Lung (tissue), 16 donors: ENCODE data around the gene FCGR3B. TPM values are rescaled to one million over a fixed set of nuclear protein-coding genes. Genes with fewer than 3 reads are reported as not detected.

Source experiments
- ATAC-seq: fragments of 200-7000 bp; cut with Tn5 transposase; one replicate; pipeline ENCODE4 v1.9.1; 2020; ENCODE audit warnings: moderate number of reproducible peaks; ENCODE audit not compliant: insufficient read depth, low FRiP score
- DNase-seq, 3 donors: peaks; one replicate each; pipeline ENCODE4 v3.0.0-alpha.2; 2013 to 2017
- H3K27ac ChIP-seq, 2 donors: one replicate each; pipeline ENCODE4 v1.5.1; 2013; ENCODE audit warnings: mild to moderate bottlenecking in 2 of 2, moderate library complexity in 2 of 2, control low read depth in 1 of 2, inconsistent platforms in 1 of 2, low read depth in 1 of 2, low read length in 1 of 2
- H3K27me3 ChIP-seq, 3 donors: one replicate each; pipeline ENCODE4 v1.5.1; 2013; ENCODE audit warnings: low read length in 2 of 3; ENCODE audit not compliant: control insufficient read depth in 3 of 3, insufficient read depth in 3 of 3
- H3K36me3 ChIP-seq, 4 donors: one replicate each; pipeline ENCODE4 v1.5.1; 2013; ENCODE audit warnings: low read length in 4 of 4, mild to moderate bottlenecking in 1 of 4, moderate library complexity in 1 of 4; ENCODE audit not compliant: control insufficient read depth in 4 of 4, insufficient read depth in 4 of 4
- H3K4me1 ChIP-seq, 5 donors: one replicate each; pipeline ENCODE4 v1.5.1; 2013; ENCODE audit warnings: low read length in 5 of 5, mild to moderate bottlenecking in 2 of 5, moderate library complexity in 1 of 5; ENCODE audit not compliant: control insufficient read depth in 5 of 5, insufficient read depth in 5 of 5
- H3K4me3 ChIP-seq: one replicate; pipeline ENCODE4 v1.5.1; 2013; ENCODE audit warnings: mild to moderate bottlenecking, control low read depth, moderate library complexity
- H3K9ac ChIP-seq, 2 donors: one replicate each; pipeline ENCODE4 v1.5.1; 2013; ENCODE audit warnings: low read length in 2 of 2, control low read depth in 1 of 2; ENCODE audit not compliant: insufficient read depth in 1 of 2
- H3K9me3 ChIP-seq, 4 donors: one replicate each; pipeline ENCODE4 v1.5.1; 2013; ENCODE audit warnings: low read length in 3 of 4, mild to moderate bottlenecking in 1 of 4, moderate library complexity in 1 of 4; ENCODE audit not compliant: control insufficient read depth in 4 of 4, insufficient read depth in 3 of 4
- WGBS, 2 donors: extraction: QIAGEN DNeasy Blood & Tissue Kit; methylation state at CpG; one replicate each; pipeline ENCODE4 v1.1.7; 2013; 5-methylcytosine and 5-hydroxymethylcytosine counted together
- long read RNA-seq, 5 donors: transcript quantifications; one replicate each; lab custom pipeline, GENCODE V29; 2026
- polyA plus RNA-seq, 2 donors: library from polyadenylated mRNA; stranded (reverse); fragments of 200-250 nt; gene quantifications; one replicate each; pipeline ENCODE4 v1.2.1, GENCODE V29; 2013
- total RNA-seq, 2 donors: library from RNA; depleted of rRNA in 1 of 2; stranded (reverse); fragments of >200 nt in 1 of 2; gene quantifications; one replicate each; pipeline ENCODE4 v1.2.1, GENCODE V29; 2014 to 2021
- TF ChIP-seq, protein P1 (sequence below): IDR thresholded peaks from 2 replicates; pipeline ENCODE4 v1.5.1; 2012; ENCODE audit warnings: mild to moderate bottlenecking; ENCODE audit errors: control extremely low read depth, extremely low read depth
- donor health status: control.
- donor health status: control.
- donor health status: Bipolar disorder and iron deficiency.
- donor health status: healthy.
- donor health status: DM: yes; HTN: yes; CAD: no.

Gene FCGR3B
- total RNA-seq (10 to 100 TPM in 1 of 2 donors, 1 to 10 TPM in 1; 9.9 to 15.7 TPM), polyA plus RNA-seq (10 to 100 TPM in 1 of 2 donors, 1 to 10 TPM in 1; 1.8 to 79.0 TPM)
- long read RNA-seq, donor 1, result 0 reads
- long read RNA-seq, donor 2, result 0 reads
- long read RNA-seq, donor 3, partial matches to known transcripts, result 0 of 1 reads
- long read RNA-seq, donor 3, other reads (novel, unspliced or antisense), result 0 of 1 reads
- long read RNA-seq, donor 4, result 0 reads
- long read RNA-seq, donor 5, partial matches to known transcripts, result 0 of 1 reads
- long read RNA-seq, donor 5, other reads (novel, unspliced or antisense), result 0 of 1 reads

DNA sequence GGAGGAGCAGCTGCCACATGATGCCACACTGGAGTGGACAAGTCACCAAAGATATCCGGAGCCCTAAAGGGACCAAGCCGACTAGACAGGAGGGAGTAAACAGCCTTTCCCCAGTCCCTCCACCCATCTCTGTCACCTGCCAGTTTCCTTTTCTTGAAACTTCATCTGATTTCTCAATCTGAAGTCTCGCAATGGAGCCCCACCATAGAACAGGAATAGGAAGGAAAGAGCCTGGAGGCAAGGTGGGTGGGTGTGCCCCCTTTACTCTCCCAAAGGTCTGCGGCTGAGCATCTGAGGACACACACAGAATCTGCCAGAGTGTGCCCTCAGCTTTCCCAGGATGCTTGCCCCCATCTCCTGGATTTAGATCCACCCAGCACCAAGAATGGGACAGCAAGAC, at the start of gene FCGR3B:
Gene FCGR3B, minus strand, starts transcription at position 101 of the 400 bp plus-strand sequence. Its CDS starts 82 bp downstream, at position 19.
- no peak for DNase-seq

DNA sequence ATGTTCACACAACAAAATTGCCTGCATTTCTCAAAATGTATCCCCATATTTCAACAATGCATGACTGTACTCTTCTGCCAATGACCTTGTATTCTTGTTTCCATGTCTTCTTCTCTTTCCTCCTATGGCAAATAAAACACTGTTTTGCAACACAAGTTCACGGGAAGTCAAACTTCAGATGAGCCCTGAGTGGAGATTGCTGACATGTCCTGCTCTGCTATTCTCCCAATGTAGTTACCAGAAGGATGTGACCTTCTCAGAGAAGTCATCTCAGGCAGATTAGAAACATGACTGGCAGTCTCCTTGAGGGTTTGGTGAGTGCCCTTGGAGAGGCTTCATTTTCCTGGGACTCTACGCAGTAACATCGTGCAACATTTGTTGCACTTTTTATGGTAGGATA, 47.5 kb upstream of the FCGR3B start:
- peaks cover 0 to 2% (median 0%) of the 10 kb centered on the region in 3 donors for H3K27me3 ChIP-seq
- DNase-seq (no peak), ATAC-seq (no peak)
- TF ChIP-seq, protein P1, sequence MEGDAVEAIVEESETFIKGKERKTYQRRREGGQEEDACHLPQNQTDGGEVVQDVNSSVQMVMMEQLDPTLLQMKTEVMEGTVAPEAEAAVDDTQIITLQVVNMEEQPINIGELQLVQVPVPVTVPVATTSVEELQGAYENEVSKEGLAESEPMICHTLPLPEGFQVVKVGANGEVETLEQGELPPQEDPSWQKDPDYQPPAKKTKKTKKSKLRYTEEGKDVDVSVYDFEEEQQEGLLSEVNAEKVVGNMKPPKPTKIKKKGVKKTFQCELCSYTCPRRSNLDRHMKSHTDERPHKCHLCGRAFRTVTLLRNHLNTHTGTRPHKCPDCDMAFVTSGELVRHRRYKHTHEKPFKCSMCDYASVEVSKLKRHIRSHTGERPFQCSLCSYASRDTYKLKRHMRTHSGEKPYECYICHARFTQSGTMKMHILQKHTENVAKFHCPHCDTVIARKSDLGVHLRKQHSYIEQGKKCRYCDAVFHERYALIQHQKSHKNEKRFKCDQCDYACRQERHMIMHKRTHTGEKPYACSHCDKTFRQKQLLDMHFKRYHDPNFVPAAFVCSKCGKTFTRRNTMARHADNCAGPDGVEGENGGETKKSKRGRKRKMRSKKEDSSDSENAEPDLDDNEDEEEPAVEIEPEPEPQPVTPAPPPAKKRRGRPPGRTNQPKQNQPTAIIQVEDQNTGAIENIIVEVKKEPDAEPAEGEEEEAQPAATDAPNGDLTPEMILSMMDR, result no peak
- no peaks in the 10 kb centered on the region for H3K4me1 ChIP-seq
- WGBS, 2 donors, result 86 to 88% methylated on average over 3 of the region's 3 CpGs
- no peak overlapping the region for H3K9ac ChIP-seq
- H3K9me3 ChIP-seq, result no peaks in the 10 kb centered on the region
- no peak overlapping the region for H3K27ac ChIP-seq
- no peak overlapping the region for H3K4me3 ChIP-seq
- H3K36me3 ChIP-seq, result no peaks in the 10 kb centered on the region

More for the DNA sequence above, at the start of gene FCGR3B:
- TF ChIP-seq, protein P1, result no peak
- Histone ChIP-seq H3K4me3 (no peak within 1 kb of the TSS), H3K27me3 (no peaks in the 10 kb centered on the region), H3K36me3 (no peaks in the 10 kb centered on the region), H3K27ac (no peak within 1 kb of the TSS), H3K9me3 (no peaks in the 10 kb centered on the region), H3K9ac (no peak within 1 kb of the TSS), H3K4me1 (no peaks in the 10 kb centered on the region)
- WGBS, 2 donors, result 48 to 77% methylated on average over 4 of the region's 4 CpGs
- no peak for ATAC-seq

DNA sequence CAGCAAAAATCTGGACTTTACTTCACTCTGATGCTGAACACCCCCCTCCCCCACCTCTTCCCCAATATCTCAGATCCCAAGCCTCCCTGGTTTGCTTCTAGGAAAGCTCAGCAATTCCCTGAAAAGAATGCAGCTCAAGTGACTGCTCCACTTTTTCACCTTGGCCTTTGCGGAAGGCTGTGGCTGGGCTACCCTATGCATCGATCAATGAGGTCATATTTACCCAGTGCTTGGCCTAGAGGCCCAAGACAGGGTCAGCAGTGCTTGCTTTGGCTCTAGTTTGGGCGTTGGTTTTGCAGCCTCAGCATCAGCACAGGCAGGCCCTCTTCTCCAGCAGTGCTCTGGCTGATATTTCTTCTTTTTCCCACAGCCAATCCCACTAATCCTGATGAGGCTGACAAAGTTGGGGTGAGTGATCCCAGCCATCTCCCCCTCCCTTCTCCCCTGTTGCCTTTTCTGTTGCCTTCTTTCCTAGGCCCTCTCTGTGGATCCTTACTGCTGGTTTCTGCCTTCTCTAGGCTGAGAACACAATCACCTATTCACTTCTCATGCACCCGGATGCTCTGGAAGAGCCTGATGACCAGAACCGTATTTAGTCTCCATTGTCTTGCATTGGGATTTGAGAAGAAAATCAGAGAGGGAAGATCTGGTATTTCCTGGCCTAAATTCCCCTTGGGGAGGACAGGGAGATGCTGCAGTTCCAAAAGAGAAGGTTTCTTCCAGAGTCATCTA, 46.1 kb upstream of the FCGR3B start:
- H3K27me3 ChIP-seq, result no peaks in the 10 kb centered on the region
- H3K9me3 ChIP-seq, result no peaks in the 10 kb centered on the region
- no peaks in the 10 kb centered on the region for H3K4me1 ChIP-seq
- TF ChIP-seq, protein P1, result no peak
- DNase-seq (no peak), ATAC-seq (no peak)
- H3K36me3 ChIP-seq, result no peaks in the 10 kb centered on the region
- H3K27ac ChIP-seq, result no peak overlapping the region
- H3K9ac ChIP-seq, result no peak overlapping the region
- WGBS, 2 donors, result 79 to 91% methylated on average over 5 of the region's 5 CpGs
- no peak overlapping the region for H3K4me3 ChIP-seq
